Ureter (tissue), 1 donor: Measurements from ENCODE around the gene TMEM129. TPM values are rescaled to one million over a fixed set of nuclear protein-coding genes. Genes with fewer than 3 reads are reported as not detected.

Experiments
- DNase-seq: peaks from one replicate; pipeline ENCODE4 v3.0.0-alpha.2; 2020; ENCODE audit warnings: low spot score
- total RNA-seq: library from RNA; stranded (reverse); gene quantifications from one replicate; pipeline ENCODE4 v1.2.4, GENCODE V29; 2023
- donor health status: DM: yes; HTN: yes; CAD: no.

The TMEM129 gene
- total RNA-seq, 1 donor from 2014 or later, result 38.4 TPM

- no peak for DNase-seq
Observed at GRCh38 chr4:1669270-1669669, 51.9 kb downstream of the TMEM129 start.

GRCh38 chr4:1668488-1668840 is 52.7 kb downstream of the TMEM129 start:
- DNase-seq, result no peak

GRCh38 chr4:1667273-1667672 is 53.9 kb downstream of the TMEM129 start:
- DNase-seq, result no peak

- DNase-seq, result no peak
Observed at GRCh38 chr4:1666391-1666790, 54.7 kb downstream of the TMEM129 start.

Other genes starting within 250 kb of the TMEM129 start
- gene FAM53A, start 37.0 kb downstream of the TMEM129 start, total RNA-seq, result 2.5 TPM
- gene SLBP, start 9.0 kb downstream of the TMEM129 start, total RNA-seq, result 29.4 TPM
- gene TACC3, start 198 bp upstream of the TMEM129 start, total RNA-seq, result 8.3 TPM
- gene FGFR3, start 72.0 kb upstream of the TMEM129 start, total RNA-seq, result 121 TPM
- gene LETM1, start 134.8 kb upstream of the TMEM129 start, total RNA-seq, result 56.1 TPM
- 41.5 TPM for gene NSD2, start 150.1 kb upstream of the TMEM129 start, total RNA-seq